WTC11 (cell line): Measurements from ENCODE around the gene PTPN2.

Experiments used
- CREM ChIP-seq: sonication (generic); formaldehyde crosslinking; IDR thresholded peaks from 2 replicates; pipeline ENCODE4 v1.8.1; 2022; ENCODE audit warnings: mild to moderate bottlenecking, missing genetic modification reagents, moderate library complexity
- JAZF1 ChIP-seq: fragments of 250-450 bp; sonication (Bioruptor Pico); IDR thresholded peaks from 2 replicates; pipeline ENCODE4 v1.9.0; 2021; ENCODE audit warnings: moderate library complexity, mild to moderate bottlenecking, inconsistent platforms
- NR2C2 ChIP-seq: sonication (generic); formaldehyde crosslinking; IDR thresholded peaks from 2 replicates; pipeline ENCODE4 v1.8.0; 2022; ENCODE audit warnings: mild to moderate bottlenecking, missing genetic modification reagents
- NR3C1 ChIP-seq: sonication (generic); formaldehyde crosslinking; conservative IDR thresholded peaks from 2 replicates; pipeline ENCODE4 v1.8.1; 2023; ENCODE audit warnings: low read depth, mild to moderate bottlenecking, missing genetic modification reagents
- SP1 ChIP-seq: sonication (generic); formaldehyde crosslinking; conservative IDR thresholded peaks from 2 replicates; pipeline ENCODE4 v1.8.1; 2022; ENCODE audit warnings: missing genetic modification reagents
- ZBTB21 ChIP-seq: sonication (generic); formaldehyde crosslinking; IDR thresholded peaks from 2 replicates; pipeline ENCODE4 v1.8.1; 2023; ENCODE audit warnings: mild to moderate bottlenecking, missing genetic modification reagents, borderline replicate concordance
- ZBTB43 ChIP-seq: sonication (generic); formaldehyde crosslinking; IDR thresholded peaks from 2 replicates; pipeline ENCODE4 v1.8.1; 2023; ENCODE audit warnings: mild to moderate bottlenecking, missing genetic modification reagents
- ZNF263 ChIP-seq: sonication (generic); formaldehyde crosslinking; IDR thresholded peaks from 2 replicates; pipeline ENCODE4 v1.8.1; 2022; ENCODE audit warnings: low read depth, mild to moderate bottlenecking, moderate library complexity, missing genetic modification reagents
- TF ChIP-seq, protein P1 (sequence below): sonication (generic); formaldehyde crosslinking; IDR thresholded peaks from 2 replicates; pipeline ENCODE4 v1.8.0; 2023; ENCODE audit warnings: missing genetic modification reagents, mild to moderate bottlenecking, borderline replicate concordance
- TF ChIP-seq, protein P2 (sequence below): sonication (generic); formaldehyde crosslinking; IDR thresholded peaks from 2 replicates; pipeline ENCODE4 v1.8.1; 2022; ENCODE audit warnings: low read depth, missing genetic modification reagents, borderline replicate concordance
- TF ChIP-seq, protein P3 (sequence below): fragments of 200-600 bp; IDR thresholded peaks from 2 replicates; pipeline ENCODE4 v1.8.0; 2022; ENCODE audit warnings: antibody characterized with exemption
- TF ChIP-seq, protein P4 (sequence below): sonication (generic); formaldehyde crosslinking; IDR thresholded peaks from 2 replicates; pipeline ENCODE4 v1.8.0; 2022; ENCODE audit warnings: mild to moderate bottlenecking, missing genetic modification reagents
- TF ChIP-seq, protein P5 (sequence below): sonication (generic); formaldehyde crosslinking; IDR thresholded peaks from 2 replicates; pipeline ENCODE4 v1.8.0; 2022; ENCODE audit warnings: mild to moderate bottlenecking, missing genetic modification reagents
- TF ChIP-seq, protein P6 (sequence below): sonication (generic); formaldehyde crosslinking; IDR thresholded peaks from 2 replicates; pipeline ENCODE4 v1.8.0; 2022; ENCODE audit warnings: mild to moderate bottlenecking, missing genetic modification reagents

DNA sequence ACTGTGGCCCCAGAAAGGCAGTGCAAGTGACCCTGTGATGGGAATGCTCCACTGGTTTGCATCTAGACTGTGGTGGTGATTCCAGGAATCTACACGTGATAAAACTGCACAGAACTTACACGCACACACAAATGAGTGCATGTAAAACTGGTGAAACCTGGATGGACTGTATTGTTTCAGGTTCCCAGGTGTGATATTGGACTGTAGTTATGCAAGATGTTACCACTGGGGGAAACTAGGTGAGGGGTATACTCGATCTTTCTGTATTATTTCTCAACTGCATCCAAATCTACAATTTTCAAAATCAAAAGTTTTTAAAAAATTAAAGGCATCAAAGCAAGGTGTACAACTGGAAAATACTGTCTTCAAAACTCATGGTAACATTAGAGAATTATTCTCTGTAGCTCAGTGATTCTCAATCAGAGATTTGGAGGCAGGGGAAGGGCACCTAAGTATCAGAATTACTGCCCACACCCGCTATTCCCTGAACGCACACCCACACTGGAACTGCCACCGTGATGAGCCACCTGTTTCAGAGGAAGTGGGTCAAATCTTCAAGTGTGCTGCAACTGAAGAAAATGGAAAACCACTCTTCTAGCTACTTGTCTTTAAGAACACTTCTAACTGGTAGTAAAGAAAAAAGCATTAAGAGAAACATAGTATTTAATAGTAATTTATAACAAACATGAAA lies 26.7 kb downstream of the PTPN2 start:
- TF ChIP-seq, protein P1, sequence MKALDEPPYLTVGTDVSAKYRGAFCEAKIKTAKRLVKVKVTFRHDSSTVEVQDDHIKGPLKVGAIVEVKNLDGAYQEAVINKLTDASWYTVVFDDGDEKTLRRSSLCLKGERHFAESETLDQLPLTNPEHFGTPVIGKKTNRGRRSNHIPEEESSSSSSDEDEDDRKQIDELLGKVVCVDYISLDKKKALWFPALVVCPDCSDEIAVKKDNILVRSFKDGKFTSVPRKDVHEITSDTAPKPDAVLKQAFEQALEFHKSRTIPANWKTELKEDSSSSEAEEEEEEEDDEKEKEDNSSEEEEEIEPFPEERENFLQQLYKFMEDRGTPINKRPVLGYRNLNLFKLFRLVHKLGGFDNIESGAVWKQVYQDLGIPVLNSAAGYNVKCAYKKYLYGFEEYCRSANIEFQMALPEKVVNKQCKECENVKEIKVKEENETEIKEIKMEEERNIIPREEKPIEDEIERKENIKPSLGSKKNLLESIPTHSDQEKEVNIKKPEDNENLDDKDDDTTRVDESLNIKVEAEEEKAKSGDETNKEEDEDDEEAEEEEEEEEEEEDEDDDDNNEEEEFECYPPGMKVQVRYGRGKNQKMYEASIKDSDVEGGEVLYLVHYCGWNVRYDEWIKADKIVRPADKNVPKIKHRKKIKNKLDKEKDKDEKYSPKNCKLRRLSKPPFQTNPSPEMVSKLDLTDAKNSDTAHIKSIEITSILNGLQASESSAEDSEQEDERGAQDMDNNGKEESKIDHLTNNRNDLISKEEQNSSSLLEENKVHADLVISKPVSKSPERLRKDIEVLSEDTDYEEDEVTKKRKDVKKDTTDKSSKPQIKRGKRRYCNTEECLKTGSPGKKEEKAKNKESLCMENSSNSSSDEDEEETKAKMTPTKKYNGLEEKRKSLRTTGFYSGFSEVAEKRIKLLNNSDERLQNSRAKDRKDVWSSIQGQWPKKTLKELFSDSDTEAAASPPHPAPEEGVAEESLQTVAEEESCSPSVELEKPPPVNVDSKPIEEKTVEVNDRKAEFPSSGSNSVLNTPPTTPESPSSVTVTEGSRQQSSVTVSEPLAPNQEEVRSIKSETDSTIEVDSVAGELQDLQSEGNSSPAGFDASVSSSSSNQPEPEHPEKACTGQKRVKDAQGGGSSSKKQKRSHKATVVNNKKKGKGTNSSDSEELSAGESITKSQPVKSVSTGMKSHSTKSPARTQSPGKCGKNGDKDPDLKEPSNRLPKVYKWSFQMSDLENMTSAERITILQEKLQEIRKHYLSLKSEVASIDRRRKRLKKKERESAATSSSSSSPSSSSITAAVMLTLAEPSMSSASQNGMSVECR = no peak
- TF ChIP-seq, protein P2, sequence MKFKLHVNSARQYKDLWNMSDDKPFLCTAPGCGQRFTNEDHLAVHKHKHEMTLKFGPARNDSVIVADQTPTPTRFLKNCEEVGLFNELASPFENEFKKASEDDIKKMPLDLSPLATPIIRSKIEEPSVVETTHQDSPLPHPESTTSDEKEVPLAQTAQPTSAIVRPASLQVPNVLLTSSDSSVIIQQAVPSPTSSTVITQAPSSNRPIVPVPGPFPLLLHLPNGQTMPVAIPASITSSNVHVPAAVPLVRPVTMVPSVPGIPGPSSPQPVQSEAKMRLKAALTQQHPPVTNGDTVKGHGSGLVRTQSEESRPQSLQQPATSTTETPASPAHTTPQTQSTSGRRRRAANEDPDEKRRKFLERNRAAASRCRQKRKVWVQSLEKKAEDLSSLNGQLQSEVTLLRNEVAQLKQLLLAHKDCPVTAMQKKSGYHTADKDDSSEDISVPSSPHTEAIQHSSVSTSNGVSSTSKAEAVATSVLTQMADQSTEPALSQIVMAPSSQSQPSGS (CRISPR knock-in tag) = no peak
- TF ChIP-seq, protein P3, sequence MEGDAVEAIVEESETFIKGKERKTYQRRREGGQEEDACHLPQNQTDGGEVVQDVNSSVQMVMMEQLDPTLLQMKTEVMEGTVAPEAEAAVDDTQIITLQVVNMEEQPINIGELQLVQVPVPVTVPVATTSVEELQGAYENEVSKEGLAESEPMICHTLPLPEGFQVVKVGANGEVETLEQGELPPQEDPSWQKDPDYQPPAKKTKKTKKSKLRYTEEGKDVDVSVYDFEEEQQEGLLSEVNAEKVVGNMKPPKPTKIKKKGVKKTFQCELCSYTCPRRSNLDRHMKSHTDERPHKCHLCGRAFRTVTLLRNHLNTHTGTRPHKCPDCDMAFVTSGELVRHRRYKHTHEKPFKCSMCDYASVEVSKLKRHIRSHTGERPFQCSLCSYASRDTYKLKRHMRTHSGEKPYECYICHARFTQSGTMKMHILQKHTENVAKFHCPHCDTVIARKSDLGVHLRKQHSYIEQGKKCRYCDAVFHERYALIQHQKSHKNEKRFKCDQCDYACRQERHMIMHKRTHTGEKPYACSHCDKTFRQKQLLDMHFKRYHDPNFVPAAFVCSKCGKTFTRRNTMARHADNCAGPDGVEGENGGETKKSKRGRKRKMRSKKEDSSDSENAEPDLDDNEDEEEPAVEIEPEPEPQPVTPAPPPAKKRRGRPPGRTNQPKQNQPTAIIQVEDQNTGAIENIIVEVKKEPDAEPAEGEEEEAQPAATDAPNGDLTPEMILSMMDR = no peak
- TF ChIP-seq SP1 = no peak
- TF ChIP-seq NR3C1 (CRISPR knock-in tag) = no peak
- TF ChIP-seq ZBTB43 (CRISPR knock-in tag) = no peak
- no peak for TF ChIP-seq ZBTB21 (CRISPR knock-in tag)
- TF ChIP-seq ZNF263 (CRISPR knock-in tag) = no peak
- TF ChIP-seq, protein P4, sequence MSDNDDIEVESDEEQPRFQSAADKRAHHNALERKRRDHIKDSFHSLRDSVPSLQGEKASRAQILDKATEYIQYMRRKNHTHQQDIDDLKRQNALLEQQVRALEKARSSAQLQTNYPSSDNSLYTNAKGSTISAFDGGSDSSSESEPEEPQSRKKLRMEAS = no peak
- TF ChIP-seq, protein P5, sequence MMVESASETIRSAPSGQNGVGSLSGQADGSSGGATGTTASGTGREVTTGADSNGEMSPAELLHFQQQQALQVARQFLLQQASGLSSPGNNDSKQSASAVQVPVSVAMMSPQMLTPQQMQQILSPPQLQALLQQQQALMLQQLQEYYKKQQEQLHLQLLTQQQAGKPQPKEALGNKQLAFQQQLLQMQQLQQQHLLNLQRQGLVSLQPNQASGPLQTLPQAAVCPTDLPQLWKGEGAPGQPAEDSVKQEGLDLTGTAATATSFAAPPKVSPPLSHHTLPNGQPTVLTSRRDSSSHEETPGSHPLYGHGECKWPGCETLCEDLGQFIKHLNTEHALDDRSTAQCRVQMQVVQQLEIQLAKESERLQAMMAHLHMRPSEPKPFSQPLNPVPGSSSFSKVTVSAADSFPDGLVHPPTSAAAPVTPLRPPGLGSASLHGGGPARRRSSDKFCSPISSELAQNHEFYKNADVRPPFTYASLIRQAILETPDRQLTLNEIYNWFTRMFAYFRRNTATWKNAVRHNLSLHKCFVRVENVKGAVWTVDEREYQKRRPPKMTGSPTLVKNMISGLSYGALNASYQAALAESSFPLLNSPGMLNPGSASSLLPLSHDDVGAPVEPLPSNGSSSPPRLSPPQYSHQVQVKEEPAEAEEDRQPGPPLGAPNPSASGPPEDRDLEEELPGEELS (CRISPR knock-in tag) = no peak
- no peak for TF ChIP-seq CREM
- TF ChIP-seq, protein P6, sequence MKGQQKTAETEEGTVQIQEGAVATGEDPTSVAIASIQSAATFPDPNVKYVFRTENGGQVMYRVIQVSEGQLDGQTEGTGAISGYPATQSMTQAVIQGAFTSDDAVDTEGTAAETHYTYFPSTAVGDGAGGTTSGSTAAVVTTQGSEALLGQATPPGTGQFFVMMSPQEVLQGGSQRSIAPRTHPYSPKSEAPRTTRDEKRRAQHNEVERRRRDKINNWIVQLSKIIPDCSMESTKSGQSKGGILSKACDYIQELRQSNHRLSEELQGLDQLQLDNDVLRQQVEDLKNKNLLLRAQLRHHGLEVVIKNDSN (CRISPR knock-in tag) = no peak
- no peak for TF ChIP-seq JAZF1 (CRISPR knock-in tag)
- TF ChIP-seq NR2C2 (CRISPR knock-in tag) = no peak
